ENCODE measurements around the gene SIAH3. TPM values are rescaled to one million over a fixed set of nuclear protein-coding genes. Genes with fewer than 3 reads are reported as not detected.

Gene SIAH3
- total and polyA plus RNA-seq, 9 of the 15 experiments (the other 6 are each of a cell fraction or from before 2014, with no cell fraction given), result not detected

Small RNA genes within 50 kb of the gene (small RNA-seq; reads per million reads assigned to genes)
- gene RF00017, result not detected

Other genes with a start within 250 kb of the SIAH3 start
- not detected in 2 replicates for gene ERICH6B, start 236.0 kb downstream of the SIAH3 start, total RNA-seq (2014; rRNA removed)
- gene ERICH6B, start 236.0 kb downstream of the SIAH3 start, total RNA-seq (2014; rRNA removed; fragmentation: Illumina TruSeq; extraction: Trizol), result not detected in 2 replicates
- gene ERICH6B, start 236.0 kb downstream of the SIAH3 start, total RNA-seq (2015; rRNA removed; fragmentation: Illumina TruSeq; extraction: Trizol), result not detected in 2 replicates
- not detected in 2 replicates for gene ERICH6B, start 236.0 kb downstream of the SIAH3 start, total RNA-seq (2021)
- gene ERICH6B, start 236.0 kb downstream of the SIAH3 start, polyA plus RNA-seq (2011; rRNA removed), result not detected in 2 replicates
- gene ERICH6B, start 236.0 kb downstream of the SIAH3 start, polyA plus RNA-seq (2014; fragmentation: Illumina TruSeq; extraction: Trizol), result not detected in 2 replicates
- not detected for gene ERICH6B, start 236.0 kb downstream of the SIAH3 start, polyA plus RNA-seq (2014; fragmentation: Nextera tagmentation; extraction: Ambion mirVana)
- gene ERICH6B, start 236.0 kb downstream of the SIAH3 start, polyA plus RNA-seq (2014; rRNA removed), result not detected in 2 replicates
- gene CBY2, start 149.4 kb downstream of the SIAH3 start, total RNA-seq (2014; rRNA removed), result 0.09 TPM in 1 of 2 replicates, not detected in the other
- gene CBY2, start 149.4 kb downstream of the SIAH3 start, total RNA-seq (2014; rRNA removed; fragmentation: Illumina TruSeq; extraction: Trizol), result not detected in 2 replicates
- not detected in 2 replicates for gene CBY2, start 149.4 kb downstream of the SIAH3 start, total RNA-seq (2015; rRNA removed; fragmentation: Illumina TruSeq; extraction: Trizol)
- gene CBY2, start 149.4 kb downstream of the SIAH3 start, total RNA-seq (2021), result not detected in 2 replicates
- not detected in 2 replicates for gene CBY2, start 149.4 kb downstream of the SIAH3 start, polyA plus RNA-seq (2011; rRNA removed)
- not detected in 2 replicates for gene CBY2, start 149.4 kb downstream of the SIAH3 start, polyA plus RNA-seq (2014; fragmentation: Illumina TruSeq; extraction: Trizol)
- gene CBY2, start 149.4 kb downstream of the SIAH3 start, polyA plus RNA-seq (2014; fragmentation: Nextera tagmentation; extraction: Ambion mirVana), result not detected
- gene CBY2, start 149.4 kb downstream of the SIAH3 start, polyA plus RNA-seq (2014; rRNA removed), result not detected in 2 replicates
- 10.4 and 12.3 TPM in 2 replicates for gene ZC3H13, start 201.0 kb upstream of the SIAH3 start, total RNA-seq (2014; rRNA removed)
- gene ZC3H13, start 201.0 kb upstream of the SIAH3 start, total RNA-seq (2014; rRNA removed; fragmentation: Illumina TruSeq; extraction: Trizol), result 12.1 and 16.4 TPM in 2 replicates
- 14.6 and 16.2 TPM in 2 replicates for gene ZC3H13, start 201.0 kb upstream of the SIAH3 start, total RNA-seq (2015; rRNA removed; fragmentation: Illumina TruSeq; extraction: Trizol)
- 19.0 and 25.1 TPM in 2 replicates for gene ZC3H13, start 201.0 kb upstream of the SIAH3 start, total RNA-seq (2021)
- 3.4 and 4.9 TPM in 2 replicates for gene ZC3H13, start 201.0 kb upstream of the SIAH3 start, polyA plus RNA-seq (2011; rRNA removed)
- gene ZC3H13, start 201.0 kb upstream of the SIAH3 start, polyA plus RNA-seq (2014; fragmentation: Illumina TruSeq; extraction: Trizol), result 22.8 and 27.6 TPM in 2 replicates
- gene ZC3H13, start 201.0 kb upstream of the SIAH3 start, polyA plus RNA-seq (2014; fragmentation: Nextera tagmentation; extraction: Ambion mirVana), result 1 to 10 TPM; 8.3 to 9.1 TPM
- gene ZC3H13, start 201.0 kb upstream of the SIAH3 start, polyA plus RNA-seq (2014; rRNA removed), result 9.2 and 16.2 TPM in 2 replicates